ENCODE data around the gene DNPEP.

DNA sequence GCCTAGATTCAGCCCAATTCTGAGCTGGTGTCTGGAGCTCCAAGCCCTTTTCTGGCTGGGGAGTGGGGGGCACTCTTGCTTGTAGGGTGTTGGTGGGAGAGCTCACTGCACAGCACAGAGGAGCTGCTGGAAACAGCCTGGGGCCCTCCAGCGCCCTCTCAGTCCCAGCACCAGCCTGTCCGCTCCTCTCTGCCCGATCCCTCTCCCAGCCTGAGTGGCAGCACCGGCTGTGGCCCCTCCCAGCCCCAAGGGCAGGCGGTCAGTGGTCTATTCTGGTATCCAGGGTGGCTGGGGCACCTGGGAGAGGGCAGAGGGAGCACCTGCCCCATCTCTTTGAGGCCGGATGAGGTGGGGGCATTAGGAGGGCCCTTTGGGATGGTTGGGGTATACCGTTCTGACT is 17.2 kb upstream of the DNPEP start:
- TF ChIP-seq, protein P1, sequence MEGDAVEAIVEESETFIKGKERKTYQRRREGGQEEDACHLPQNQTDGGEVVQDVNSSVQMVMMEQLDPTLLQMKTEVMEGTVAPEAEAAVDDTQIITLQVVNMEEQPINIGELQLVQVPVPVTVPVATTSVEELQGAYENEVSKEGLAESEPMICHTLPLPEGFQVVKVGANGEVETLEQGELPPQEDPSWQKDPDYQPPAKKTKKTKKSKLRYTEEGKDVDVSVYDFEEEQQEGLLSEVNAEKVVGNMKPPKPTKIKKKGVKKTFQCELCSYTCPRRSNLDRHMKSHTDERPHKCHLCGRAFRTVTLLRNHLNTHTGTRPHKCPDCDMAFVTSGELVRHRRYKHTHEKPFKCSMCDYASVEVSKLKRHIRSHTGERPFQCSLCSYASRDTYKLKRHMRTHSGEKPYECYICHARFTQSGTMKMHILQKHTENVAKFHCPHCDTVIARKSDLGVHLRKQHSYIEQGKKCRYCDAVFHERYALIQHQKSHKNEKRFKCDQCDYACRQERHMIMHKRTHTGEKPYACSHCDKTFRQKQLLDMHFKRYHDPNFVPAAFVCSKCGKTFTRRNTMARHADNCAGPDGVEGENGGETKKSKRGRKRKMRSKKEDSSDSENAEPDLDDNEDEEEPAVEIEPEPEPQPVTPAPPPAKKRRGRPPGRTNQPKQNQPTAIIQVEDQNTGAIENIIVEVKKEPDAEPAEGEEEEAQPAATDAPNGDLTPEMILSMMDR (IDR thresholded peaks at IDR 0.05) = no peak
- TF ChIP-seq POLR2A (IDR thresholded peaks at IDR 0.05; ENCODE audit: low read depth) (peak; percentile 27), POLR2AphosphoS5 (IDR thresholded peaks at IDR 0.05) (peak; percentile 2 to 28)

All from esophagus muscularis mucosa (tissue), 3 donors.